Neural progenitor cell (in vitro differentiated cells): ENCODE data around the gene EPHA4. TPM values are rescaled to one million over a fixed set of nuclear protein-coding genes. Genes with fewer than 3 reads are reported as not detected.

Source experiments
- DNase-seq: peaks from one replicate; pipeline ENCODE4 v3.0.0-alpha.2; 2016; ENCODE audit warnings: low spot score
- H2AFZ ChIP-seq: fragments of 200-600 bp; sonication (generic); replicated peaks from 2 replicates; pipeline ENCODE4 v1.6.1; 2016; ENCODE audit warnings: antibody characterized with exemption
- H3F3A ChIP-seq: fragments of 200-600 bp; sonication (generic); 2 replicates; pipeline ENCODE4 v1.6.1; 2016; ENCODE audit warnings: antibody characterized with exemption, low read depth
- H3K27ac ChIP-seq: fragments of 200-600 bp; sonication (generic); 2 replicates; pipeline ENCODE4 v1.5.1; 2016; ENCODE audit warnings: mild to moderate bottlenecking
- H3K27me3 ChIP-seq: fragments of 200-600 bp; sonication (generic); 2 replicates; pipeline ENCODE4 v1.6.1; 2016; ENCODE audit warnings: mild to moderate bottlenecking, moderate library complexity
- H3K36me3 ChIP-seq: fragments of 200-600 bp; sonication (generic); 2 replicates; pipeline ENCODE4 v1.5.1; 2016
- H3K4me1 ChIP-seq: fragments of 200-600 bp; sonication (generic); 2 replicates; pipeline ENCODE4 v1.6.1; 2016; ENCODE audit warnings: mixed run types
- H3K4me2 ChIP-seq: fragments of 200-600 bp; sonication (generic); 2 replicates; pipeline ENCODE4 v1.6.1; 2016
- H3K4me3 ChIP-seq: fragments of 200-600 bp; sonication (generic); 2 replicates; pipeline ENCODE4 v1.5.1; 2016
- H3K79me2 ChIP-seq: fragments of 200-600 bp; sonication (generic); 2 replicates; pipeline ENCODE4 v1.6.1; 2016; ENCODE audit warnings: low read depth
- H3K9ac ChIP-seq: fragments of 200-600 bp; sonication (generic); 2 replicates; pipeline ENCODE4 v1.6.1; 2016
- H3K9me3 ChIP-seq: fragments of 200-600 bp; sonication (generic); 2 replicates; pipeline ENCODE4 v1.5.1; 2016; ENCODE audit warnings: low read depth
- H4K20me1 ChIP-seq: fragments of 200-600 bp; sonication (generic); 2 replicates; pipeline ENCODE4 v1.6.1; 2016; ENCODE audit warnings: low read depth
- H3K27ac Mint-ChIP-seq: 3 replicates; pipeline ENCODE4 v1.8.0; 2021; ENCODE audit warnings: mixed read lengths
- H3K27me3 Mint-ChIP-seq: 2 replicates; pipeline ENCODE4 v1.8.0; 2022; ENCODE audit warnings: low read depth, mild to moderate bottlenecking, inconsistent platforms, moderate library complexity, mixed read lengths; ENCODE audit not compliant: insufficient read depth
- H3K36me3 Mint-ChIP-seq: 3 replicates; pipeline ENCODE4 v1.8.0; 2021; ENCODE audit warnings: mixed read lengths
- H3K4me1 Mint-ChIP-seq: 3 replicates; pipeline ENCODE4 v1.8.0; 2021; ENCODE audit warnings: mixed read lengths
- H3K4me3 Mint-ChIP-seq: 3 replicates; pipeline ENCODE4 v1.8.0; 2021; ENCODE audit warnings: mild to moderate bottlenecking, moderate library complexity, mixed read lengths
- H3K9me3 Mint-ChIP-seq: 3 replicates; pipeline ENCODE4 v1.8.0; 2020; ENCODE audit warnings: mixed read lengths
- CTCF ChIP-seq: fragments of 200-600 bp; sonication (generic); IDR thresholded peaks from 2 replicates; pipeline ENCODE4 v1.5.1; 2017; ENCODE audit warnings: antibody characterized with exemption, mild to moderate bottlenecking
- EZH2 ChIP-seq: fragments of 200-600 bp; sonication (generic); IDR thresholded peaks from 2 replicates; pipeline ENCODE4 v1.6.1; 2017; ENCODE audit warnings: antibody characterized with exemption, mild to moderate bottlenecking, moderate library complexity
- EZH2phosphoT487 ChIP-seq: fragments of 200-600 bp; sonication (generic); IDR thresholded peaks from 2 replicates; pipeline ENCODE4 v1.6.1; 2017; ENCODE audit warnings: antibody characterized with exemption
- total RNA-seq: library from RNA; depleted of rRNA; stranded (reverse); fragments of >200 nt; gene quantifications from 2 replicates; pipeline ENCODE4 v1.2.3, GENCODE V29; 2015; ENCODE audit warnings: low replicate concordance

Gene EPHA4
- total RNA-seq, 1 donor from 2014 or later, result 323 TPM

GRCh38 chr2:221552291-221552690, 19.8 kb downstream of the EPHA4 start:
- H3K4me1 Mint-ChIP-seq, result peaks cover 56% of the 10 kb centered on the region
- peak overlapping the region; percentile 42 for H3K27ac ChIP-seq
- H3K79me2 ChIP-seq, result peaks cover 100% of the 10 kb centered on the region
- H3F3A ChIP-seq, result peaks cover 54% of the 10 kb centered on the region
- peaks cover 23% of the 10 kb centered on the region for H3K36me3 Mint-ChIP-seq
- H3K4me3 Mint-ChIP-seq, result no peak overlapping the region
- H3K27me3 ChIP-seq, result no peaks in the 10 kb centered on the region
- TF ChIP-seq EZH2, result no peak
- no peak for TF ChIP-seq CTCF
- no peak for TF ChIP-seq EZH2phosphoT487
- no peak overlapping the region for H2AFZ ChIP-seq
- DNase-seq, result no peak
- H3K27ac Mint-ChIP-seq, result no peak overlapping the region
- H3K4me2 ChIP-seq, result peak overlapping the region; percentile 65
- no peak overlapping the region for H3K9ac ChIP-seq
- H3K27me3 Mint-ChIP-seq, result peaks cover 2% of the 10 kb centered on the region
- H3K36me3 ChIP-seq, result peaks cover 19% of the 10 kb centered on the region
- H3K9me3 Mint-ChIP-seq, result peaks cover 7% of the 10 kb centered on the region
- H3K4me3 ChIP-seq, result no peak overlapping the region
- H4K20me1 ChIP-seq, result peaks cover 100% of the 10 kb centered on the region
- no peaks in the 10 kb centered on the region for H3K9me3 ChIP-seq
- peaks cover 69% of the 10 kb centered on the region for H3K4me1 ChIP-seq

GRCh38 chr2:221551864-221552263, 20.2 kb downstream of the EPHA4 start:
- Mint-ChIP-seq H3K4me3 (no peak overlapping the region), H3K27ac (no peak overlapping the region), H3K4me1 (peaks cover 52% of the 10 kb centered on the region), H3K27me3 (peaks cover 2% of the 10 kb centered on the region), H3K36me3 (peaks cover 27% of the 10 kb centered on the region), H3K9me3 (peaks cover 7% of the 10 kb centered on the region)
- Histone ChIP-seq H3K4me1 (peaks cover 68% of the 10 kb centered on the region), H4K20me1 (peaks cover 100% of the 10 kb centered on the region), H3K27me3 (no peaks in the 10 kb centered on the region), H3K4me2 (peak overlapping the region; percentile 65), H3K9ac (no peak overlapping the region), H3K9me3 (no peaks in the 10 kb centered on the region), H3K79me2 (peaks cover 100% of the 10 kb centered on the region), H3K36me3 (peaks cover 19% of the 10 kb centered on the region), H3K4me3 (no peak overlapping the region), H3K27ac (no peak overlapping the region), H2AFZ (no peak overlapping the region), H3F3A (peaks cover 54% of the 10 kb centered on the region)
- TF ChIP-seq EZH2 (no peak), EZH2phosphoT487 (no peak), CTCF (no peak)
- no peak for DNase-seq

- no peak overlapping the region for H3K4me2 ChIP-seq
- H2AFZ ChIP-seq, result no peak overlapping the region
- H3F3A ChIP-seq, result peaks cover 42% of the 10 kb centered on the region
- no peak overlapping the region for H3K27ac ChIP-seq
- Mint-ChIP-seq H3K27ac (no peak overlapping the region), H3K9me3 (peaks cover 15% of the 10 kb centered on the region), H3K4me1 (peaks cover 30% of the 10 kb centered on the region), H3K4me3 (no peak overlapping the region), H3K27me3 (peaks cover 3% of the 10 kb centered on the region), H3K36me3 (peaks cover 46% of the 10 kb centered on the region)
- H3K27me3 ChIP-seq, result no peaks in the 10 kb centered on the region
- no peaks in the 10 kb centered on the region for H3K9me3 ChIP-seq
- peaks cover 100% of the 10 kb centered on the region for H3K79me2 ChIP-seq
- no peak overlapping the region for H3K9ac ChIP-seq
- peaks cover 21% of the 10 kb centered on the region for H3K36me3 ChIP-seq
- no peak overlapping the region for H3K4me3 ChIP-seq
- no peak for TF ChIP-seq EZH2
- TF ChIP-seq CTCF, result no peak
- TF ChIP-seq EZH2phosphoT487, result no peak
- DNase-seq, result no peak
- H4K20me1 ChIP-seq, result peaks cover 100% of the 10 kb centered on the region
- peaks cover 54% of the 10 kb centered on the region for H3K4me1 ChIP-seq
Measured at GRCh38 chr2:221549143-221549542, 23.0 kb downstream of the EPHA4 start.
